Astrocyte of the cerebellum (primary cell): ENCODE results near the gene C1orf50.

ENCODE experiments used
- DNase-seq: peaks from one replicate; pipeline ENCODE4 v3.0.0-alpha.2; 2011; ENCODE audit warnings: low read depth
- H3K4me3 ChIP-seq: 2 replicates; pipeline ENCODE4 v1.5.1; 2011; ENCODE audit warnings: mild to moderate bottlenecking, low read depth, low read length, moderate library complexity
- CTCF ChIP-seq: IDR thresholded peaks from 2 replicates; pipeline ENCODE4 v1.5.1; 2012; ENCODE audit warnings: low read length, low read depth, moderate library complexity, mild to moderate bottlenecking; ENCODE audit errors: missing control alignments
- in situ Hi-C: cut with HindIII; loops from 2 replicates; pipeline ENCODE4 v1.10.0; 2017; ENCODE audit warnings: low sequenced_read_pairs

C1orf50 gene

DNA sequence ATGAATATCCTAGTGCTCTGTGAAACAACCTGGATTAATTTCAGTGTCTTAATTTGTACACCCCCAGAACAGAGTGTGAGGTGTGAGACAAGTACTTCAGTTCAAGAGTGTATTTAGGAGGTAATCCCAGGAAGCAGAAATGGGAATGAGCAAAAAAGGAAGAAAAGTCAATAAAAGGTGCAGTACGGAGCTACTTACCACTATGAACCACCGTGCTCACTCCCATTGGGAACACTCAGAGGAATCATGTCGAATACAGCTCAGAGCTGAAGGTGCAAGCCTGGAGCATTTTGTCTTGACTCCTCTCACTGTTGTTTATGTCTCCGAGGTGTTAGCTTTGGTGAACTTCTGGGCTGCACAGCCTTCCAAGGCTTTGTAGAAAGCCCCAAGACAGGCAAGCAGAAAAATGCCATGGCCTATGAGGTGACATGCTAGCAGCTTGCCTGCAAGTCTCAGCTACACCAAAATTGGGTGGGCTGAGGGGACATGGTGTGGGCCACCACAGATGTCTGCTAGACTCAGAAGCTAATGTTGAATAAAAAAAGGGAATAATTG lies 57.5 kb downstream of the C1orf50 start:
- in situ Hi-C loops = no loop called here
- TF ChIP-seq CTCF = no peak
- DNase-seq = no peak
- no peak overlapping the region for H3K4me3 ChIP-seq

DNA sequence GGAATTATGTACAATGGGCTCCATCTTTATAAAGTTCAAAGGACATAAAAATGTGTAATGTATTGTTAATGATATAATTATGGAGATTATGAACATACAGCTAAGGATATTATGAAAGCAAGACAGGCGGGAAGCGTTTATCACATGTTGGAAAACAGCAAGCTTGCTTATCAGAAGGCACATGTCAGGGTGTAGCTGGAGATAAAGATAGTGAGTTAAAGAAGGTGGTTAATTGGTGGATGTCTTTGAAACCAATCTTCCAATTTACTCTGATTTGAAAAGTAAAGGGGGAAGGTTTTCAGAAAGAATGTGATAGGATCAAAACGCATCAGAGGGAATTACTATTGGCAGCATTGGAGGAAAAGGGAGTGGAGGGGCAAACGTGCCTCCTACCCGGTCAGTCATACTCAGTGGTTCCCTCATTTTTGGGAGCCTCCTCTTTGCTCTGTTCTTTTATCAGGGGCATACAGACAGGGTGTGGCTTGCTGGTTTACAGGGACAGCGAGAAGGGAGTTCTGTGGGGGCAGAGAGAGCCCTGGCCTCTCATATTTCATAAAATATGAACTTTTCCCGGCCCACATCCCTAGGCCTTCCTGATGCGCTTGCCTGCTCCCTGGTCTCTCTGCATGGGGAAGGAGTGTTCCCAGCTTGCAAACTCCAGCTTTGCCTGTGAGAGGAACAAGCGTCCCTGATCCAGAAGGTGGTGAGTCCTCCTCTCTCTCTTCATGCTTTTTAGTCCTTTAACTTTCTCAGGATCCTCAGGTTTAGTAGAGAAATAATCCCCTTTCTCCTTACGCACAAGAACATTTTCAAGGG lies 58.2 kb downstream of the C1orf50 start:
- no peak for TF ChIP-seq CTCF
- no peak overlapping the region for H3K4me3 ChIP-seq
- in situ Hi-C loops = no loop called here
- DNase-seq = no peak
